HCT116 (cell line): ENCODE data around the gene ADCY2. TPM values are rescaled to one million over a fixed set of nuclear protein-coding genes. Genes with fewer than 3 reads are reported as not detected.

ENCODE experiments used
- ATAC-seq: fragments of 200-7000 bp; cut with Tn5 transposase; 2 replicates; pipeline ENCODE4 v1.9.1; 2020; ENCODE audit warnings: mild to moderate bottlenecking, moderate library complexity
- BruUV-seq: library from RNA; stranded (reverse); fragments of 400-500 nt; replicated peaks from 2 replicates; lab custom pipeline; 2021; lab: Mats Ljungman, UMichigan
- CTCF ChIA-PET: fragments of 300-600 bp; sonication (Branson Sonifier 250); formaldehyde crosslinking; loops from one replicate; lab custom pipeline; 2021; ENCODE audit warnings: antibody characterized with exemption; lab: Charles Lee
- POLR2A ChIA-PET: fragments of 300-600, 350-600 bp; sonication (Branson Sonifier 250); formaldehyde crosslinking; loops from one replicate; lab custom pipeline; 2021; ENCODE audit warnings: antibody characterized with exemption; lab: Charles Lee
- RAD21 ChIA-PET, 2 experiments: fragments of 300-600 bp; sonication (Branson Sonifier 250); formaldehyde crosslinking; loops; one replicate each; lab custom pipeline; 2023; ENCODE audit warnings: low total read pairs in 2 of 2; ENCODE audit not compliant: uncharacterized antibody in 2 of 2, unreplicated experiment in 2 of 2, low non-redundant PET in 1 of 2; lab: Charles Lee
- DNase-seq: peaks from one replicate; pipeline ENCODE4 v3.0.0-alpha.2; 2010; ENCODE audit warnings: low read depth, low spot score
- H2AFZ ChIP-seq: fragments of 200-600 bp; shearing (Covaris generic), sonication (generic); 2 replicates; pipeline ENCODE4 v1.6.1; 2017; ENCODE audit warnings: low read depth, mixed run types, mixed read lengths, antibody characterized with exemption, low read length; ENCODE audit not compliant: poor library complexity, severe bottlenecking
- H3K27ac ChIP-seq: 2 replicates; pipeline ENCODE4 v1.5.1; 2012; ENCODE audit warnings: low read depth, low read length
- H3K27me3 ChIP-seq: fragments of 200-600 bp; sonication (generic); 2 replicates; pipeline ENCODE4 v1.6.1; 2016; ENCODE audit warnings: mixed run types, low read length, mixed read lengths; ENCODE audit not compliant: insufficient read depth
- H3K36me3 ChIP-seq, 2 experiments: fragments of 200-500 bp in 1 of 2; fragments of 200-600 bp in 1 of 2; sonication (Bioruptor generic) in 1 of 2; sonication (generic) in 1 of 2; 2 replicates each; pipeline versions ENCODE4 v1.5.1 to v1.6.1; 2014 to 2016; ENCODE audit warnings: low read length in 2 of 2, inconsistent platforms in 1 of 2, mixed read lengths in 1 of 2, mixed run types in 1 of 2; ENCODE audit not compliant: insufficient read depth in 2 of 2, control insufficient read depth in 1 of 2
- H3K4me1 ChIP-seq, 2 experiments: fragments of 200-600 bp in 1 of 2; sonication (generic) in 1 of 2; 2 replicates each; pipeline versions ENCODE4 v1.5.1 to v1.6.1; 2012 to 2017; ENCODE audit warnings: low read length in 2 of 2, inconsistent platforms in 1 of 2, mild to moderate bottlenecking in 1 of 2, mixed read lengths in 1 of 2, mixed run types in 1 of 2, moderate library complexity in 1 of 2; ENCODE audit not compliant: insufficient read depth in 2 of 2, control insufficient read depth in 1 of 2
- H3K4me2 ChIP-seq: fragments of 200-600 bp; sonication (generic); 2 replicates; pipeline ENCODE4 v1.6.1; 2017; ENCODE audit warnings: mixed run types, low read length, mixed read lengths
- H3K4me3 ChIP-seq, 2 experiments: fragments of 200-600 bp in 1 of 2; sonication (generic) in 1 of 2; replicated peaks in 1 of 2; 2 replicates each; pipeline ENCODE4 v1.5.1; 2011 to 2016; ENCODE audit warnings: low read length in 2 of 2, control low read depth in 1 of 2, low read depth in 1 of 2, mild to moderate bottlenecking in 1 of 2, mixed read lengths in 1 of 2, mixed run types in 1 of 2
- H3K79me2 ChIP-seq: fragments of 200-600 bp; sonication (generic); 2 replicates; pipeline ENCODE4 v1.6.1; 2017; ENCODE audit warnings: mild to moderate bottlenecking, mixed run types, low read length, moderate library complexity, mixed read lengths; ENCODE audit not compliant: insufficient read depth
- H3K9ac ChIP-seq: fragments of 200-600 bp; sonication (generic); 2 replicates; pipeline ENCODE4 v1.6.1; 2016; ENCODE audit warnings: low read length, mixed read lengths
- H3K9me2 ChIP-seq: fragments of 200-600 bp; sonication (generic), shearing (Covaris generic); 2 replicates; pipeline ENCODE4 v1.6.1; 2017; ENCODE audit warnings: mixed run types, mild to moderate bottlenecking, moderate library complexity; ENCODE audit not compliant: insufficient read depth
- H3K9me3 ChIP-seq, 2 experiments: fragments of 200-500 bp in 1 of 2; fragments of 200-600 bp in 1 of 2; sonication (Bioruptor generic) in 1 of 2; sonication (generic) in 1 of 2; 2 replicates each; pipeline ENCODE4 v1.6.1; 2014 to 2017; ENCODE audit warnings: low read length in 2 of 2, mixed read lengths in 2 of 2, inconsistent platforms in 1 of 2, low read depth in 1 of 2, mild to moderate bottlenecking in 1 of 2, mixed run types in 1 of 2, moderate library complexity in 1 of 2; ENCODE audit not compliant: control insufficient read depth in 1 of 2, insufficient read depth in 1 of 2
- H4K20me1 ChIP-seq: fragments of 200-600 bp; sonication (generic), shearing (Covaris generic); 2 replicates; pipeline ENCODE4 v1.6.1; 2017; ENCODE audit warnings: mixed run types, mild to moderate bottlenecking, moderate library complexity; ENCODE audit not compliant: insufficient read depth
- CEBPB ChIP-seq: IDR thresholded peaks from 2 replicates; pipeline ENCODE4 v1.6.1; 2012; ENCODE audit warnings: low read depth
- ELF1 ChIP-seq: IDR thresholded peaks from 2 replicates; pipeline ENCODE4 v1.6.1; 2012; ENCODE audit warnings: low read depth, borderline replicate concordance
- EZH2phosphoT487 ChIP-seq: fragments of 200-600 bp; IDR thresholded peaks from 2 replicates; pipeline ENCODE4 v1.6.1; 2018; ENCODE audit warnings: antibody characterized with exemption, borderline replicate concordance
- FOSL1 ChIP-seq: IDR thresholded peaks from 2 replicates; pipeline ENCODE4 v1.6.1; 2012; ENCODE audit warnings: low read depth
- JUND ChIP-seq: IDR thresholded peaks from 2 replicates; pipeline ENCODE4 v1.6.1; 2012
- POLR2A ChIP-seq: IDR thresholded peaks from 2 replicates; pipeline ENCODE4 v1.7.0; 2011; ENCODE audit warnings: borderline replicate concordance; ENCODE audit not compliant: insufficient read depth, insufficient read length; ENCODE audit errors: extremely low read depth
- POLR2AphosphoS5 ChIP-seq: IDR thresholded peaks from 2 replicates; pipeline ENCODE4 v1.6.1; 2011; ENCODE audit warnings: mild to moderate bottlenecking, low read depth, low read length, moderate library complexity
- RAD21 ChIP-seq: IDR thresholded peaks from 2 replicates; pipeline ENCODE4 v1.6.1; 2012; ENCODE audit warnings: low read depth, mild to moderate bottlenecking
- SIN3A ChIP-seq: IDR thresholded peaks from 2 replicates; pipeline ENCODE4 v1.6.1; 2012; ENCODE audit warnings: low read depth
- SP1 ChIP-seq: IDR thresholded peaks from 2 replicates; pipeline ENCODE4 v1.6.1; 2012; ENCODE audit warnings: low read depth
- SRF ChIP-seq: IDR thresholded peaks from 2 replicates; pipeline ENCODE4 v1.6.1; 2012; ENCODE audit warnings: low read depth
- TCF7L2 ChIP-seq: IDR thresholded peaks from 2 replicates; pipeline ENCODE4 v1.7.0; 2011; ENCODE audit warnings: borderline replicate concordance, inconsistent platforms; ENCODE audit not compliant: insufficient read depth, insufficient read length; ENCODE audit errors: extremely low read depth
- YY1 ChIP-seq: IDR thresholded peaks from 2 replicates; pipeline ENCODE4 v1.6.1; 2011; ENCODE audit warnings: low read length, low read depth, moderate library complexity, mild to moderate bottlenecking; ENCODE audit not compliant: insufficient replicate concordance; ENCODE audit errors: extremely low read depth
- ZFX ChIP-seq: fragments of 450-650 bp; IDR thresholded peaks from 2 replicates; pipeline ENCODE4 v1.6.1; 2017
- ZNF274 ChIP-seq: fragments of 200-500 bp; sonication (Bioruptor generic); IDR thresholded peaks from 2 replicates; pipeline ENCODE4 v1.6.1; 2014; ENCODE audit warnings: mild to moderate bottlenecking, low read depth, low read length, inconsistent platforms
- intact Hi-C: fragments of 100-400 bp; cut with micrococcal nuclease; formaldehyde crosslinking; loops from 2 replicates; pipeline ENCODE4 v1.10.0; 2022
- total RNA-seq: library from RNA; stranded (reverse); gene quantifications from one replicate; pipeline ENCODE4 v1.2.1, GENCODE V29; 2021; ENCODE audit not compliant: unreplicated experiment
- TF ChIP-seq, protein P1 (sequence below): IDR thresholded peaks from 2 replicates; pipeline ENCODE4 v1.6.1; 2011; ENCODE audit warnings: mild to moderate bottlenecking, low read length, moderate library complexity; ENCODE audit not compliant: insufficient replicate concordance; ENCODE audit errors: extremely low read depth
- TF ChIP-seq, protein P2 (sequence below), 3 experiments: fragments of 200-600 bp in 1 of 3; sonication (generic) in 1 of 3; IDR thresholded peaks in 2 of 3; conservative IDR thresholded peaks in 1 of 3; 2 replicates each; pipeline ENCODE4 v1.5.1; 2012 to 2017; ENCODE audit warnings: low read depth in 2 of 3, low read length in 2 of 3, antibody characterized with exemption in 1 of 3, borderline replicate concordance in 1 of 3, control low read depth in 1 of 3, mild to moderate bottlenecking in 1 of 3, mixed read lengths in 1 of 3, mixed run types in 1 of 3, moderate library complexity in 1 of 3; ENCODE audit not compliant: insufficient read depth in 1 of 3
- TF ChIP-seq, protein P3 (sequence below): IDR thresholded peaks from 2 replicates; pipeline ENCODE4 v1.6.1; 2012; ENCODE audit warnings: low read depth
- TF ChIP-seq, protein P4 (sequence below): IDR thresholded peaks from 2 replicates; pipeline ENCODE4 v1.6.1; 2012
- TF ChIP-seq, protein P5 (sequence below): IDR thresholded peaks from 2 replicates; pipeline ENCODE4 v1.6.1; 2012

ADCY2 gene
- total RNA-seq, 1 experiment from 2014 or later: 0.15 TPM

DNA sequence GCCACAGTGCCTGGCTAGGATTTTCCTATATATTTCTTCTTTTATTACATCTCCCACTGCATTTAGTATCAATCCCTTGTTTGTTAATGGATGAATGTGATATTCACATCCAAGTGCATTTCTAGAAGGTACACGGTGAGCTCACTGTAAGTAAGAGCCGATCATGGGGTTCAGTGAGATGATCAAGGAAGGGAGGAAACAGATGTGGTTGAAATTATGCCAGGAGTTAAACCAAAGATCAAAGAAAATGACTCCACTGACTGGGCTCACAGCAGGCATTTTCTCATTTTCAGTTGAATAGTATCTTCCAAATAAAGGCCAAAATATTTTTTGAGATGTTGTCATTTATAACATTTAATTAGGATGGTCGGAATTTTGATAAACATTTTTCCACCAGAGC lies 357.2 kb downstream of the ADCY2 start:
- no peaks in the 10 kb centered on the region for H3K36me3 ChIP-seq
- no peaks in the 10 kb centered on the region for H3K79me2 ChIP-seq
- no peaks in the 10 kb centered on the region for H3K9me2 ChIP-seq
- intact Hi-C loops: loop anchor here (10.0 kb wide), 1 partner anchor 928 kb away; no protein-coding TSS in a partner anchor
- H4K20me1 ChIP-seq: no peaks in the 10 kb centered on the region
- no peaks in the 10 kb centered on the region for H3K4me1 ChIP-seq
- no peaks in the 10 kb centered on the region for H3K9me3 ChIP-seq
- no peak overlapping the region for H3K9ac ChIP-seq
- DNase-seq (no peak), ATAC-seq (no peak)
- H3K4me2 ChIP-seq: no peak overlapping the region
- POLR2A ChIA-PET: no interaction called here
- no peak overlapping the region for H3K4me3 ChIP-seq
- RAD21 ChIA-PET: interaction anchor here in 1 of 2 experiments (0.7 kb wide), 1 partner anchor 796 kb away, joined by 3 read pairs; no protein-coding TSS in a partner anchor
- CTCF ChIA-PET: interaction anchor here (1.3 kb wide), 1 partner anchor 13 kb away, joined by 3 read pairs; no protein-coding TSS in a partner anchor
- TF ChIP-seq CEBPB (no peak), POLR2AphosphoS5 (no peak), RAD21 (no peak), YY1 (no peak), ELF1 (no peak), TCF7L2 (no peak), ZNF274 (no peak), POLR2A (no peak), JUND (no peak), FOSL1 (no peak), EZH2phosphoT487 (no peak), ZFX (no peak), SP1 (no peak), SIN3A (no peak), SRF (no peak)
- TF ChIP-seq, protein P1, sequence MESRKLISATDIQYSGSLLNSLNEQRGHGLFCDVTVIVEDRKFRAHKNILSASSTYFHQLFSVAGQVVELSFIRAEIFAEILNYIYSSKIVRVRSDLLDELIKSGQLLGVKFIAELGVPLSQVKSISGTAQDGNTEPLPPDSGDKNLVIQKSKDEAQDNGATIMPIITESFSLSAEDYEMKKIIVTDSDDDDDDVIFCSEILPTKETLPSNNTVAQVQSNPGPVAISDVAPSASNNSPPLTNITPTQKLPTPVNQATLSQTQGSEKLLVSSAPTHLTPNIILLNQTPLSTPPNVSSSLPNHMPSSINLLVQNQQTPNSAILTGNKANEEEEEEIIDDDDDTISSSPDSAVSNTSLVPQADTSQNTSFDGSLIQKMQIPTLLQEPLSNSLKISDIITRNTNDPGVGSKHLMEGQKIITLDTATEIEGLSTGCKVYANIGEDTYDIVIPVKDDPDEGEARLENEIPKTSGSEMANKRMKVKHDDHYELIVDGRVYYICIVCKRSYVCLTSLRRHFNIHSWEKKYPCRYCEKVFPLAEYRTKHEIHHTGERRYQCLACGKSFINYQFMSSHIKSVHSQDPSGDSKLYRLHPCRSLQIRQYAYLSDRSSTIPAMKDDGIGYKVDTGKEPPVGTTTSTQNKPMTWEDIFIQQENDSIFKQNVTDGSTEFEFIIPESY: no peak
- TF ChIP-seq, protein P2, sequence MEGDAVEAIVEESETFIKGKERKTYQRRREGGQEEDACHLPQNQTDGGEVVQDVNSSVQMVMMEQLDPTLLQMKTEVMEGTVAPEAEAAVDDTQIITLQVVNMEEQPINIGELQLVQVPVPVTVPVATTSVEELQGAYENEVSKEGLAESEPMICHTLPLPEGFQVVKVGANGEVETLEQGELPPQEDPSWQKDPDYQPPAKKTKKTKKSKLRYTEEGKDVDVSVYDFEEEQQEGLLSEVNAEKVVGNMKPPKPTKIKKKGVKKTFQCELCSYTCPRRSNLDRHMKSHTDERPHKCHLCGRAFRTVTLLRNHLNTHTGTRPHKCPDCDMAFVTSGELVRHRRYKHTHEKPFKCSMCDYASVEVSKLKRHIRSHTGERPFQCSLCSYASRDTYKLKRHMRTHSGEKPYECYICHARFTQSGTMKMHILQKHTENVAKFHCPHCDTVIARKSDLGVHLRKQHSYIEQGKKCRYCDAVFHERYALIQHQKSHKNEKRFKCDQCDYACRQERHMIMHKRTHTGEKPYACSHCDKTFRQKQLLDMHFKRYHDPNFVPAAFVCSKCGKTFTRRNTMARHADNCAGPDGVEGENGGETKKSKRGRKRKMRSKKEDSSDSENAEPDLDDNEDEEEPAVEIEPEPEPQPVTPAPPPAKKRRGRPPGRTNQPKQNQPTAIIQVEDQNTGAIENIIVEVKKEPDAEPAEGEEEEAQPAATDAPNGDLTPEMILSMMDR (IDR thresholded peaks at IDR 0.05 in 2 of 3, conservative IDR thresholded peaks at IDR 0.05 in 1 of 3; ENCODE audit: borderline replicate concordance in 1 of 3, insufficient read depth in 1 of 3, low read depth in 2 of 3, low read length in 2 of 3): no peak
- TF ChIP-seq, protein P3, sequence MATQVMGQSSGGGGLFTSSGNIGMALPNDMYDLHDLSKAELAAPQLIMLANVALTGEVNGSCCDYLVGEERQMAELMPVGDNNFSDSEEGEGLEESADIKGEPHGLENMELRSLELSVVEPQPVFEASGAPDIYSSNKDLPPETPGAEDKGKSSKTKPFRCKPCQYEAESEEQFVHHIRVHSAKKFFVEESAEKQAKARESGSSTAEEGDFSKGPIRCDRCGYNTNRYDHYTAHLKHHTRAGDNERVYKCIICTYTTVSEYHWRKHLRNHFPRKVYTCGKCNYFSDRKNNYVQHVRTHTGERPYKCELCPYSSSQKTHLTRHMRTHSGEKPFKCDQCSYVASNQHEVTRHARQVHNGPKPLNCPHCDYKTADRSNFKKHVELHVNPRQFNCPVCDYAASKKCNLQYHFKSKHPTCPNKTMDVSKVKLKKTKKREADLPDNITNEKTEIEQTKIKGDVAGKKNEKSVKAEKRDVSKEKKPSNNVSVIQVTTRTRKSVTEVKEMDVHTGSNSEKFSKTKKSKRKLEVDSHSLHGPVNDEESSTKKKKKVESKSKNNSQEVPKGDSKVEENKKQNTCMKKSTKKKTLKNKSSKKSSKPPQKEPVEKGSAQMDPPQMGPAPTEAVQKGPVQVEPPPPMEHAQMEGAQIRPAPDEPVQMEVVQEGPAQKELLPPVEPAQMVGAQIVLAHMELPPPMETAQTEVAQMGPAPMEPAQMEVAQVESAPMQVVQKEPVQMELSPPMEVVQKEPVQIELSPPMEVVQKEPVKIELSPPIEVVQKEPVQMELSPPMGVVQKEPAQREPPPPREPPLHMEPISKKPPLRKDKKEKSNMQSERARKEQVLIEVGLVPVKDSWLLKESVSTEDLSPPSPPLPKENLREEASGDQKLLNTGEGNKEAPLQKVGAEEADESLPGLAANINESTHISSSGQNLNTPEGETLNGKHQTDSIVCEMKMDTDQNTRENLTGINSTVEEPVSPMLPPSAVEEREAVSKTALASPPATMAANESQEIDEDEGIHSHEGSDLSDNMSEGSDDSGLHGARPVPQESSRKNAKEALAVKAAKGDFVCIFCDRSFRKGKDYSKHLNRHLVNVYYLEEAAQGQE: no peak
- TF ChIP-seq, protein P4, sequence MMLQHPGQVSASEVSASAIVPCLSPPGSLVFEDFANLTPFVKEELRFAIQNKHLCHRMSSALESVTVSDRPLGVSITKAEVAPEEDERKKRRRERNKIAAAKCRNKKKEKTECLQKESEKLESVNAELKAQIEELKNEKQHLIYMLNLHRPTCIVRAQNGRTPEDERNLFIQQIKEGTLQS: no peak
- TF ChIP-seq, protein P5, sequence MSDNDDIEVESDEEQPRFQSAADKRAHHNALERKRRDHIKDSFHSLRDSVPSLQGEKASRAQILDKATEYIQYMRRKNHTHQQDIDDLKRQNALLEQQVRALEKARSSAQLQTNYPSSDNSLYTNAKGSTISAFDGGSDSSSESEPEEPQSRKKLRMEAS: no peak
- no peak overlapping the region for H2AFZ ChIP-seq
- peaks cover 2% of the 10 kb centered on the region; the same call in 1 of the 2 replicates for H3K27me3 ChIP-seq
- H3K27ac ChIP-seq: no peak overlapping the region
- BruUV-seq: no TSS peak
